Heart right ventricle (tissue), 16 donors: ENCODE results near the gene CARMIL1. TPM values are rescaled to one million over a fixed set of nuclear protein-coding genes. Genes with fewer than 3 reads are reported as not detected.
"Not testable (repeated sequence)": the region's sequence is repeated elsewhere in the genome, so short reads cannot be mapped to it uniquely, and the experiment has no call there.

ENCODE experiments used
- ATAC-seq, 8 donors: fragments of 200-7000 bp; cut with Tn5 transposase; one replicate each; pipeline ENCODE4 v1.9.1; 2020; ENCODE audit warnings: mild to moderate bottlenecking in 8 of 8, moderate library complexity in 8 of 8, moderate number of reproducible peaks in 1 of 8
- DNase-seq, 2 donors: peaks; one replicate each; pipeline ENCODE4 v3.0.0-alpha.2; 2020
- H3K27ac ChIP-seq, 10 donors: fragments of 200-600 bp; sonication (generic) in 2 of 10; one replicate each; pipeline versions ENCODE4 v1.5.0 to v1.8.0; 2020 to 2022; ENCODE audit warnings: mild to moderate bottlenecking in 3 of 10
- H3K27me3 ChIP-seq, 7 donors: fragments of 200-600 bp; one replicate each; pipeline ENCODE4 v1.8.0; 2021 to 2022; ENCODE audit warnings: mild to moderate bottlenecking in 2 of 7
- H3K36me3 ChIP-seq, 9 donors: fragments of 200-600 bp; sonication (generic) in 1 of 9; one replicate each; pipeline versions ENCODE4 v1.5.0 to v1.8.0; 2020 to 2022; ENCODE audit warnings: mild to moderate bottlenecking in 2 of 9
- H3K4me1 ChIP-seq, 9 donors: fragments of 200-600 bp; sonication (generic) in 1 of 9; one replicate each; pipeline versions ENCODE4 v1.5.0 to v1.8.0; 2020 to 2022; ENCODE audit warnings: mild to moderate bottlenecking in 4 of 9
- H3K4me3 ChIP-seq, 10 donors: fragments of 200-600 bp; sonication (generic) in 2 of 10; one replicate each; pipeline versions ENCODE4 v1.5.0 to v1.8.0; 2020 to 2022; ENCODE audit warnings: mild to moderate bottlenecking in 7 of 10, moderate library complexity in 2 of 10
- H3K9me3 ChIP-seq, 11 donors: fragments of 200-600 bp in 10 of 11; sonication (generic) in 2 of 11; one replicate each; pipeline versions ENCODE4 v1.5.0 to v1.8.0; 2013 to 2022; ENCODE audit warnings: mild to moderate bottlenecking in 2 of 11, control low read depth in 1 of 11, moderate library complexity in 1 of 11
- WGBS, 2 donors: extraction: QIAGEN DNeasy Blood & Tissue Kit; methylation state at CpG; one replicate each; pipeline ENCODE4 v1.1.7; 2013; ENCODE audit warnings: inconsistent platforms in 1 of 2; 5-methylcytosine and 5-hydroxymethylcytosine counted together
- intact Hi-C, 10 donors: fragments of 100-400 bp; cut with DNase I; formaldehyde crosslinking; loops; one replicate each; pipeline versions ENCODE4 v1.11.1 to v1.14.2; 2022
- polyA plus RNA-seq, 2 donors: library from polyadenylated mRNA; stranded (reverse); fragments of 200-250 nt; gene quantifications; one replicate each; pipeline ENCODE4 v1.2.3, GENCODE V29; 2013
- total RNA-seq, 10 donors: library from RNA; stranded (reverse); fragmentation: NEBNext Ultra II Directional in 3 of 10; extraction: Animal tissue kit (Norgen Biotek cat#: 25700) in 3 of 10; gene quantifications; one replicate each; pipeline versions ENCODE4 v1.2.1 to v1.2.4, GENCODE V29; 2021 to 2023
- TF ChIP-seq, protein P1 (sequence below), 9 donors: fragments of 200-600 bp; sonication (generic) in 2 of 9; IDR thresholded peaks; one replicate each; pipeline versions ENCODE4 v1.5.0 to v1.8.0; 2021 to 2022; ENCODE audit warnings: antibody characterized with exemption in 9 of 9, mild to moderate bottlenecking in 5 of 9, moderate library complexity in 1 of 9
- donor health status: Arrhythmogenic right ventricular cardiomyopathy.
- donor health status: ischemic (EF 13 %, LVEDD 7.1; RV severe dilation, severe dysfunction).
- donor health status: healthy with polysubstance abuse.
- donor health status: DM: no; HTN: yes; CAD: no.
- donor health status: DM: no; HTN: no; CAD: no.
- donor health status: ischemic (EF 25% LVEDD 6.9; RV normal size, moderate dysfunction).
- donor health status: ischemic (EF 25% LVEDD 5.7; RV mildly dilated, moderate dysfunction).
- donor health status: healthy.
- donor health status: DM: yes; HTN: yes; CAD: no.
- donor health status: Ischemic cardiomyopathy.
- donor health status: ischemic (EF 35%, LVEDD 5.7; RV mildly dilated, moderate dysfunction).
- donor health status: nonischemic (EF 11% LVEDD 7.7; RV severe dilation, severe dysfunction).
- donor health status: DM: yes; HTN: yes; CAD: no.
- donor health status: PGD.
- donor health status: ischemic (EF 29% LVEDD 5.4; RV normal size, mild dysfunction).
- donor health status: nonischemic (EF 23%, LVEDD 6.1; RV moderate dilation, normal function).

CARMIL1 gene
- total and polyA plus RNA-seq, 12 donors = 1.2 to 10.3 (median 4.1) TPM

DNA sequence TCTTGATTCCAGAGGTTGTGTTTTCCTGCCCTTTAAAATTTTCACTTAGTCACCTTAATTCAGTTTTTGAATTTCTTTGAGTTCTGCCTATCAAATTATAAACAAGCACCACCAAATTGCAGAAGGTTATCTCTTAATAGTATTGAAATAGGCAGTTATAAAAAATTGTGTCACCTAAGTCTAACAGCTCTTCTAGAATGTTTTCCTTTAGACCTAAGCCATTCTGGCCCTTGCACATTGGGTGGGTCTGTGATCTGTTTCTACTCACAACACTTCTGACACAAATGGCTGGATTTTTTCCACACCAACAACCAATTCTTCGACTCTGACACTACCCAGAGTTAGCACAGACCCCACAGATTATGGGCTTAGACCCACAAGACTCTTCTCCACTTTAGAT is 101.9 kb downstream of the CARMIL1 start:
- no peak overlapping the region for H3K27ac ChIP-seq
- TF ChIP-seq, protein P1, sequence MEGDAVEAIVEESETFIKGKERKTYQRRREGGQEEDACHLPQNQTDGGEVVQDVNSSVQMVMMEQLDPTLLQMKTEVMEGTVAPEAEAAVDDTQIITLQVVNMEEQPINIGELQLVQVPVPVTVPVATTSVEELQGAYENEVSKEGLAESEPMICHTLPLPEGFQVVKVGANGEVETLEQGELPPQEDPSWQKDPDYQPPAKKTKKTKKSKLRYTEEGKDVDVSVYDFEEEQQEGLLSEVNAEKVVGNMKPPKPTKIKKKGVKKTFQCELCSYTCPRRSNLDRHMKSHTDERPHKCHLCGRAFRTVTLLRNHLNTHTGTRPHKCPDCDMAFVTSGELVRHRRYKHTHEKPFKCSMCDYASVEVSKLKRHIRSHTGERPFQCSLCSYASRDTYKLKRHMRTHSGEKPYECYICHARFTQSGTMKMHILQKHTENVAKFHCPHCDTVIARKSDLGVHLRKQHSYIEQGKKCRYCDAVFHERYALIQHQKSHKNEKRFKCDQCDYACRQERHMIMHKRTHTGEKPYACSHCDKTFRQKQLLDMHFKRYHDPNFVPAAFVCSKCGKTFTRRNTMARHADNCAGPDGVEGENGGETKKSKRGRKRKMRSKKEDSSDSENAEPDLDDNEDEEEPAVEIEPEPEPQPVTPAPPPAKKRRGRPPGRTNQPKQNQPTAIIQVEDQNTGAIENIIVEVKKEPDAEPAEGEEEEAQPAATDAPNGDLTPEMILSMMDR (IDR thresholded peaks at IDR 0.05) = no peak
- DNase-seq (no peak), ATAC-seq (no peak)
- peaks cover 0 to 5% (median 0%) of the 10 kb centered on the region in 11 donors for H3K9me3 ChIP-seq
- peaks cover 0 to 10% (median 0%) of the 10 kb centered on the region in 9 donors for H3K4me1 ChIP-seq
- no peaks in the 10 kb centered on the region for H3K36me3 ChIP-seq
- H3K27me3 ChIP-seq = no peaks in the 10 kb centered on the region
- intact Hi-C loops = no loop called here
- no peak overlapping the region for H3K4me3 ChIP-seq
- 57 to 72% methylated on average over 1 of the region's 1 CpG for WGBS, 2 donors

DNA sequence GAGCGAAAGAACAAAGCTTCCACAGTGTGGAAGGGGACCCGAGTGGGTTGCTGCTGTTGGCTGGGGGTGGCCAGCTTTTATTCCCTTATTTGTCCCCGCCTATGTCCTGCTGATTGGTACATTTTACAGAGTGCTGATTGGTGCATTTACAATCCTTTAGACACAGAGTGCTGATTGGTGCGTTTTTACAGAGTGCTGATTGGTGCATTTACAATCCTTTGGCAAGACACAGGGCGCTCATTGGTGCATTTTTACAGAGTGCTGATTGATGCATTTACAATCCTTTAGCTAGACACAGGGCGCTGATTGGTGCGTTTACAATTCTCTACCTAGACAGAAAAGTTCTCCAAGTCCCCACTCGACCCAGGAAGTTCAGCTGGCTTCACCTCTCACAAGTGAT is 103.3 kb downstream of the CARMIL1 start:
- H3K4me3 ChIP-seq, H3K9me3 ChIP-seq, H3K27me3 ChIP-seq, H3K27ac ChIP-seq, intact Hi-C loops, H3K36me3 ChIP-seq, ATAC-seq, DNase-seq: not testable (repeated sequence)
- 93 to 94% methylated on average over 8 of the region's 8 CpGs for WGBS, 2 donors
- peaks cover 0 to 13% (median 0%) of the 10 kb centered on the region in 9 donors for H3K4me1 ChIP-seq

DNA sequence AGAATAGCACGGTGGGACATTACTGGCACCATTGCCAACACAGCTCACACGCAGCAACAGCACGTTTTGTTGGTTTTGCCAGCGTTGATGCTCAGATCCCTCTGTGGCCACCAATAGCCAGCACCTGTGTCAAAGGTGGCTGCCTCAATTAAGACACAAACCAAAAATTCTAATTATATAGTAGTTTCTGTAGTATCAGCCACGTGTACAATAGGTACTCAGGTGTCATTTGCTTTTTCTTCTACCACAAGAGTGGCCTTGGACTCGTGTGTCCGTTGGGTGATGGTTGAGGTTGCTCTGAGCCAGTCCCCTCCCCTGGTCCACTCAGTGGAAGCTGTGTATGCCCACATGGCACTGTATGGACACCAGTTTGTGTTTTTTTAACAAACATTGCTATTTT is 105.1 kb downstream of the CARMIL1 start:
- DNase-seq (no peak), ATAC-seq (peak in 1 of 8 donors; percentile 30)
- Histone ChIP-seq H3K27me3 (no peaks in the 10 kb centered on the region), H3K4me3 (no peak overlapping the region), H3K27ac (peak overlapping the region in 1 of 10 donors; percentile 29), H3K36me3 (no peaks in the 10 kb centered on the region), H3K4me1 (peaks cover 0 to 18% (median under 1%) of the 10 kb centered on the region in 9 donors), H3K9me3 (peaks cover 0 to 3% (median 0%) of the 10 kb centered on the region in 11 donors)
- TF ChIP-seq, protein P1 (IDR thresholded peaks at IDR 0.05) = no peak
- WGBS, 2 donors = 87 to 93% methylated on average over 7 of the region's 7 CpGs
- intact Hi-C loops = no loop called here

DNA sequence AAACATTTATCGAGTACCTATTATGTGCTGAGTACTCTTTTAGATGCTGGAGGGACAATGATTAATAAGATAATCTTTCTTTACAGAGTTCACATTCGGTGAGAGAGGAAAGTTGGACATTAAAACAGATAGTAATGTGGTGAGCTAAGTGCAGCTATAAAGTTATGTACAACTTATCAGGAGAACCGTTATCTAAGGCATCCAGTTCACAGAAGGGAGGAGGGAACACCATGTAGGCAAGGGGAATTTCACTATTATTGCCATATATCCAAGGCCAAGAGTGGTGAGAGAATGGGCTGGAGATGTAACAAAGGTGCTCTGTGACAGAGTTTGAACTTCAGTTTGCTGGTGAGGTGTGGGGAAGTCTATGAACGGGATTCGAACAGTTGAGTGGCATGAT is 105.8 kb downstream of the CARMIL1 start:
- intact Hi-C loops = no loop called here
- TF ChIP-seq, protein P1 (IDR thresholded peaks at IDR 0.05) = no peak
- peak overlapping the region in 1 of 10 donors; percentile 29 for H3K27ac ChIP-seq
- no peaks in the 10 kb centered on the region for H3K27me3 ChIP-seq
- H3K4me1 ChIP-seq = peaks cover 0 to 20% (median 8%) of the 10 kb centered on the region in 9 donors
- H3K36me3 ChIP-seq = no peaks in the 10 kb centered on the region
- 34 to 40% methylated on average over 5 of the region's 5 CpGs for WGBS, 2 donors
- peak in 5 of 8 donors; percentile 27 to 64 (median 57) for ATAC-seq
- H3K4me3 ChIP-seq = no peak overlapping the region
- DNase-seq = no peak
- peaks cover 0 to 3% (median 0%) of the 10 kb centered on the region in 11 donors for H3K9me3 ChIP-seq

DNA sequence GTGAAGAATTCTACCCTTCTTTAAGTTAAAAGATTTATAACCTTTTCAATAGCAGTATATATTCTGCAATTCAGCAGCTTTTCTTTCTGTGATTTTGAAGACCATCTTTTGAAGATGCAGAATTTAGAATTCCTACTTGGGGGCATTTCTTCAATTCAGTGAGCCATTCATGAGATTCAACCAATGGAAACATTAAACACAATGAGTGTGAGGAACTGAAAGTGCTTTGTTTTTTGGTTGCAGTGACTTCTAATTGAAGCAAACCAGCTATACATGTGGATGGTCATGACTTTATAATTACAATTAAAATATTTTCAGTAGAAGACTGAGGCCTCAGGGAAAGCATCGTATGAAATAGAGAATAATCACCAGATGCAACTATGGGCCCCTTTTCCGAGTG is 108.3 kb downstream of the CARMIL1 start:
- DNase-seq (no peak), ATAC-seq (no peak)
- 89 to 93% methylated on average over 2 of the region's 2 CpGs for WGBS, 2 donors
- no peak overlapping the region for H3K27ac ChIP-seq
- peaks cover 0 to 20% (median 9%) of the 10 kb centered on the region in 9 donors for H3K4me1 ChIP-seq
- intact Hi-C loops = no loop called here
- TF ChIP-seq, protein P1 (IDR thresholded peaks at IDR 0.05) = no peak
- peaks cover 0 to 3% (median 0%) of the 10 kb centered on the region in 11 donors for H3K9me3 ChIP-seq
- no peaks in the 10 kb centered on the region for H3K27me3 ChIP-seq
- no peaks in the 10 kb centered on the region for H3K36me3 ChIP-seq
- no peak overlapping the region for H3K4me3 ChIP-seq
